ENCODE data around the gene NBAS. TPM values are rescaled to one million over a fixed set of nuclear protein-coding genes. Genes with fewer than 3 reads are reported as not detected.

The NBAS gene
- polyA plus RNA-seq, 1 donor from 2014 or later = 31.9 TPM

GRCh38 chr2:15145919-15146318 is 415.2 kb downstream of the NBAS start:
- Histone ChIP-seq H3F3A (ENCODE audit: insufficient read depth, low read length, poor library complexity, severe bottlenecking) (no peaks in the 10 kb centered on the region), H3K4me3 (ENCODE audit: low read length) (no peak overlapping the region), H3K9ac (ENCODE audit: low read length) (no peak overlapping the region), H3K27me3 (ENCODE audit: insufficient read depth, low read depth, low read length) (no peaks in the 10 kb centered on the region), H3K9me2 (ENCODE audit: insufficient read depth, low read length) (no peaks in the 10 kb centered on the region), H3K27ac (ENCODE audit: low read length) (no peak overlapping the region), H4K20me1 (ENCODE audit: insufficient read depth) (no peaks in the 10 kb centered on the region), H3K9me3 (ENCODE audit: low read length) (no peaks in the 10 kb centered on the region), H3K4me2 (ENCODE audit: low read length) (no peak overlapping the region), H3K36me3 (ENCODE audit: insufficient read depth, low read length) (no peaks in the 10 kb centered on the region), H2AFZ (ENCODE audit: low read depth, low read length) (no peak overlapping the region), H3K79me2 (replicated peaks; ENCODE audit: insufficient read depth, low read length) (no peaks in the 10 kb centered on the region)
- TF ChIP-seq MXI1 (conservative IDR thresholded peaks at IDR 0.05; ENCODE audit: poor library complexity, severe bottlenecking) = no peak
- TF ChIP-seq CTCF (IDR thresholded peaks at IDR 0.05; ENCODE audit: poor library complexity, severe bottlenecking) = no peak
- TF ChIP-seq SMC3 (conservative IDR thresholded peaks at IDR 0.05; ENCODE audit: poor library complexity) = no peak
- TF ChIP-seq EZH2 (IDR thresholded peaks at IDR 0.05; ENCODE audit: borderline replicate concordance, insufficient read depth, low read length, poor library complexity, severe bottlenecking) = no peak
- no peak for TF ChIP-seq TAF1 (IDR thresholded peaks at IDR 0.05; ENCODE audit: low read depth)
- TF ChIP-seq REST (IDR thresholded peaks at IDR 0.05; ENCODE audit: borderline replicate concordance) = no peak
- no peak for TF ChIP-seq EP300 (conservative IDR thresholded peaks at IDR 0.05; ENCODE audit: poor library complexity, severe bottlenecking)
- TF ChIP-seq POLR2AphosphoS5 (IDR thresholded peaks at IDR 0.05) = no peak
- TF ChIP-seq RAD21 (conservative IDR thresholded peaks at IDR 0.05) = no peak

GRCh38 chr2:15145046-15145817 is 415.9 kb downstream of the NBAS start:
- Histone ChIP-seq H3K36me3 (ENCODE audit: insufficient read depth, low read length) (no peaks in the 10 kb centered on the region), H3K27ac (ENCODE audit: low read length) (no peak overlapping the region), H3K9me3 (ENCODE audit: low read length) (no peaks in the 10 kb centered on the region), H3K79me2 (replicated peaks; ENCODE audit: insufficient read depth, low read length) (no peaks in the 10 kb centered on the region), H4K20me1 (ENCODE audit: insufficient read depth) (no peaks in the 10 kb centered on the region), H3K4me3 (ENCODE audit: low read length) (no peak overlapping the region), H2AFZ (ENCODE audit: low read depth, low read length) (no peak overlapping the region), H3K27me3 (ENCODE audit: insufficient read depth, low read depth, low read length) (no peaks in the 10 kb centered on the region), H3K9me2 (ENCODE audit: insufficient read depth, low read length) (no peaks in the 10 kb centered on the region), H3F3A (ENCODE audit: insufficient read depth, low read length, poor library complexity, severe bottlenecking) (no peaks in the 10 kb centered on the region), H3K9ac (ENCODE audit: low read length) (no peak overlapping the region), H3K4me2 (ENCODE audit: low read length) (no peak overlapping the region)
- TF ChIP-seq MXI1 (conservative IDR thresholded peaks at IDR 0.05; ENCODE audit: poor library complexity, severe bottlenecking) = no peak
- no peak for TF ChIP-seq TAF1 (IDR thresholded peaks at IDR 0.05; ENCODE audit: low read depth)
- TF ChIP-seq CTCF (IDR thresholded peaks at IDR 0.05; ENCODE audit: poor library complexity, severe bottlenecking) = no peak
- no peak for TF ChIP-seq EZH2 (IDR thresholded peaks at IDR 0.05; ENCODE audit: borderline replicate concordance, insufficient read depth, low read length, poor library complexity, severe bottlenecking)
- TF ChIP-seq RAD21 (conservative IDR thresholded peaks at IDR 0.05) = no peak
- TF ChIP-seq POLR2AphosphoS5 (IDR thresholded peaks at IDR 0.05) = no peak
- no peak for TF ChIP-seq EP300 (conservative IDR thresholded peaks at IDR 0.05; ENCODE audit: poor library complexity, severe bottlenecking)
- no peak for TF ChIP-seq REST (IDR thresholded peaks at IDR 0.05; ENCODE audit: borderline replicate concordance)
- TF ChIP-seq SMC3 (conservative IDR thresholded peaks at IDR 0.05; ENCODE audit: poor library complexity) = no peak

Data from neural cell (in vitro differentiated cells).